Measurements from ENCODE around the gene TMEM86B.
A peak's percentile ranks its signal among the peaks of the same experiment; 100 is the strongest.

Gene TMEM86B

DNA sequence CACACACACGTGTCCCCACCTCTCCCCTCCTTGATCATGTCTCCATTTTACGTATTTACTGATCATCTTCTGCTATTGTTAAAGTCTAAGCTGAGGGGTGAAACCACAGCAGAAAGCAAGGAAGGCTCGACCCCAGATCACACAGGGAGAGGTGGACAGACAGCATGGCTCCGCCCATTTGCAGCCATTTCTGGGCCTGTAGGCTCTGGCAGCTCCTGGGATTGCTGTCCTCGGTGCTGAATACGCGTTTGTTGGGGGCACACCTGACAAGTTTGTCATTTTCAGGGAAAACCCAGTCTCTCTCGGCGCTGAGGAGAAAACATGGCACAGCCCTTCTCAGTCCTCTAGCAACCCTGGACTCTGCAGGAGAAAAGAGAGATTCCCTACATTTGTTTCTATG is 8.0 kb downstream of the TMEM86B start:
- DNase-seq (ENCODE audit: low read depth): peak; percentile 25

DNA sequence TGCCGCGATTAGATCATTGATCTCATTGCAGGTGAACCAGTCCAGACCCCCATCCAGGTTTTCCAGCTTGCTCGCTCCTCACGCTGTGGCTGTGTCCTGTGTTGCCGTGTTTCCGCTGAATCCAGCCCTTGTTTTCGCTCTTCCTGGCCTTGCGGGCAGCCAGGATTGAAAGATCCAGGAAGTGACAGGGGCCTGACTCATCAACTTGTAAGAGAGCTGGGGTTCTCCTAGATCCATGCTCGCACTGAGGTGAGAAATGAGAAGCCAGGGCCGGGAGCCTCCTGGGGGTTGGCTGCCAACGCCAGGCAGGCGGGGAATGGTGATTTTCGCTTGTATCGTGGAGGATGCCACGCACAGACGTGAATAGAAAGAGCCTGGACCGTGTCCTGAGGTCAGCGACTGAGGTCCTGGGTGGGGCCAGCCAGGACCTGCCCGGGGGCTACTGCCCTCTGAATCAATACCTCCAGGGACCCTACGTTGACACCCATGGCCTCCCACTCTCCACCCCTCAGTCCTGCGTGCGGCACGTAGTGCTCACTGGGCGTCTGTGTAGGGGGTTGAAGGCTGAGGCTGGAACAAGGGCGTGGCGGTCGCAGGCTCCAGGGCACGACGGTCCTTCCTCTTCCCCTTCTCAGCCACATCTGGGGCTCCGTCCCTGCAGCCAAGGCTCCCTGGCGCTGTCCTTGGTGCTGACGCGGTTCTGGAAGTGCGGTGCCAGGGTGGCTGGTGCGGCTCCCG is 11.9 kb downstream of the TMEM86B start:
- peak; percentile 100 for DNase-seq (ENCODE audit: low read depth)

DNA sequence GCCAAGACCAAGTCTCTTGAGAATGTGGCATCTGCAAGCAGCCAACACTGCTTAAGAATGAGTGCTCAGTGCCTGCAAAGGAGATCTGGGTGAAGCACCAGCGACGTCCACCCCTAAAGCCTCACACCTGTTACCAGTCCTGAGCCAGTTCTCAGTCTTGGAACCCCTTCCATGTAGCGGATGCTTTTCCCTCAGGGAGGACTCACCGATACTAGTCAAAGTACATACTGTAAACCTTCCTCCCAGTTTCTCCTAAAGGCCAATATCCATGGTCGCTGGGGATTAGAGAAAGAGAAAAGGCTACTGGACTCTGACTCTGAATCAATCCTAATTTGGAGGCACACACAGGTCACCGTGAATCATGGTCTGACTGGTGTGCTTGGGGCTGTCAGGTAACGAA is 15.0 kb downstream of the TMEM86B start:
- DNase-seq (ENCODE audit: low read depth): no peak

DNA sequence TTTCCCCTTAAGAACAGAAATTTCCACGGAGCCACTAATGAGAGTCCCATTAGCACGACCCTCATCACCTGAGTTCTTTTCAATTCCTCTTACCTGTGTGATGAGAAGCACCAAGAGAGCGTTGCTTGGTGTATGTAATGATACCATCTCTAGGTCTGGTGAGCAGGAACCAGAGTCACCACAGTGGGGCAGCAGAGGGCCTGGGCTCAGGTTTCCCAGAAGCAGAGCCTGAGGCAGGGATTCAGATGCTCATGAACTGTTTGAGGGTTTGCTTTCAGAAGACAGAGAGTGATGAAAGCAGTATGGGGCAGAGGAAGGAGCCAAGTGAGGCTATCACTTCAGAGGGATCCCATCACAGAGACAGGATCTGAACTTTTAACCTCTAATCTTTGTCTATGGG is 16.1 kb downstream of the TMEM86B start:
- DNase-seq (ENCODE audit: low read depth): peak; percentile 30

DNA sequence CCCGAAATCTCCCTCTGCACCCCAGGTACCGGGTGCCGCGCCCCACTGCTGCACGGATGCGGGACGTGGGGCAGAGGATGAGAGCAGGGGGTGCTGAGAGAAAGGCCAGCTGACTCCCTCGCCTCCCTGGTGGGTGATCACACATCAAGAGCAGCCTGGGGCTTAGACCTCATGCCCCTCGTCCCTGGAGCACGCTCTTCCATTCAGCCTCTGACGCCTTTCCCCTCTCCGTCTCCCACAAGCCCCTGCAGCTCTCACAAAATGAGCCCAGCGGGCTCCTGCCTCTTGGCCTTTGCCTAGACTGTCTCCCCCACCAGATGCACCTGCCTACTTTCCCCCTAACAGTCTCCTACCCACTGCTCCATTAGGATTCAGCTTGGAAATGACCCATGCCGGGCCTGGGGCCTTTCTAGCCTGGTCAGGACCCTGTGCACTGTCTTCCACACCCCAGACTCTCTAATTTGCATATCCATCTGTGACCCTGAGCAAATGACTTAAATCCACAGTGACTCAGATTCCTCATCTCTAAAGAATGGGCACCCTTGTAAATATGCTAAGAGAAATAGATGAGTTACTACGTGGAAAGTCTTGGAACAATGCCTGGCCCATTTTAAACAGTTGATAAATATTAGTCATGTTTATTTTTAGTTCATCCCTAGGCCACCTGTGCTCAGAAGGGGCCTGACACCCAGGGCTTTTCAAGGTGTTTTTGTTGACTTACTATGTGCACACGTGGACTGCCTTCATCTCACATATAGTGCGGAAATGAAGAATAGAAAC is 18.7 kb downstream of the TMEM86B start:
- DNase-seq (ENCODE audit: low read depth): peak; percentile 98

DNA sequence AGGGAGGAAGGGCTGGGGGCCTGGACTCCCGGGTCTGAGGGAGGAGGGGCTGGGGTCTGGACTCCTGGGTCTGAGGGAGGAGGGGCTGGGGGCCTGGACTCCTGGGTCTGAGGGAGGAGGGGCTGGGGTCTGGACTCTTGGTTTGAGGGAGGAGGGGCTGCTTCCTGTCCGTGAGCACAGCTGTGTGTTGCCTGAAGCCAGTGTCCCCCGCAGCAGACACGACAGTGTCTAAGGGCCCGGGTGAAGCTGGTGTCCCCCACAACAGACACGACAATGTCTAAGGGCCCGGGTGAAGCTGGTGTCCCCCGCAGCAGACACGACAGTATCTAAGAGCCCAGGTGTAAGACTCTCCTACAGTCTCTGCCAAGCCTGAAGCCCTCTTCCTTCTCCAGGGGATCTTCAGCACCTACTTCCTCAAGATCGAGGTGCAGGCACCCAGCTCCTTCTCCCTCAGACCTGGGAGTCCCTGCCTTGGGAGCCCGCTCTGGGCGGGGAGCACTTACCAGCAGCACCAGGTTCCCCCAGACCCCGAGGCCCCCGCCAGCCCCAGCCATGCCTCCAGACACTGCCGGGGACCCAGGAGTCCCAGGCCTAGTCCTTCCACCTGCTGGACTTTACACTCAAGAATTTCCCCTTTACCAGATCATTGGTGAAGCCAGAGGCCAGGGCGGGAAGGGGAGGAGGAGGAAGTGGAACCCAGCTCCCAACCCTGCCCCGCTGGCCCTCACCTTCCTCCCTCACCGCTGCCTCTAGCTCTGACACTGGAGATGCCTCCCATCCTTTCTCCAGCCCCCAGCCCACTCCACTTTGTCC is 19.5 kb downstream of the TMEM86B start, which contains the start of gene PTPRH:
Gene PTPRH (minus strand): TSS at position 622 of the 813 bp plus-strand sequence. CDS start 68 bp downstream, at position 554.
- DNase-seq (ENCODE audit: low read depth): peak; percentile 25

DNA sequence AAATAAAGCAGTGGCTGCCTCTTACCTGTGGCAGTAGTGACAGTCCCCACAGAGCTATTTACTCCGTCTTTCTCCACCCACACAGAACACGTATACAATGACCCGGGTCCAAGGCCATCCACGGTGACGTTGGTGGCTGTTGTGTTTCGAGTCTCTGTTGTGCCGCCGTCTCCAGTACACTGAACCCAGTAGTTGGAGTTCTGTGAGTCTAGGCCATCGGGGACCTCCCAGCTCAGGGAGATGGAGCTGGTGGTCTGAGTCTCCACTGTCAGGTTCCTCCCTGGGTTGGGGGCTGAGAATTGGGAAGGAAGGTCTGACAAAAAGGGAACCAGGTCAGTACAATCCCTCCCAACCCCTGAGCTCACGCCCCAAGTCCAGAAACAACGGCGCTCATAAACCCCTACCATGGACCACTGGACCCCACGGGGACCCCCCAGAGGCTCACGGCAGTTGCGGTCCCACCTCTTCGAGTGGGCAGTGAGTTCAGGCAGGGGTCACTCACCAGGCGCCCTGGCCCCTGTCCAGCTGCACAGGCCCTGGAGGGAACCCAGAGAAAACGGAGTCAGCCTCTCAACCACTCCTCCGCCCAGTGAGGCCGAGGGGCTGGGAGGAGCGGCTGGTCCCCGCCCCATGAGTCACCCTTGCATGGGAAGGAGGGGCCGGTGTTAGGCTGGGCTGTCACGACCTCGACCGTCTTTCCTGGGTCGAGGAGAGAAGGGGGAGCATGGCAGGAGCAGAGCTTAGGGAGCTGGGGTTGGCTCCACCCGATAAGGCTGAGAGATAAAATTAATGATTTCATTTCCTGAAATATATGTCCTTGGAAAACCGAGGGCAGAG is 21.7 kb downstream of the TMEM86B start:
- DNase-seq (ENCODE audit: low read depth): peak; percentile 94

DNA sequence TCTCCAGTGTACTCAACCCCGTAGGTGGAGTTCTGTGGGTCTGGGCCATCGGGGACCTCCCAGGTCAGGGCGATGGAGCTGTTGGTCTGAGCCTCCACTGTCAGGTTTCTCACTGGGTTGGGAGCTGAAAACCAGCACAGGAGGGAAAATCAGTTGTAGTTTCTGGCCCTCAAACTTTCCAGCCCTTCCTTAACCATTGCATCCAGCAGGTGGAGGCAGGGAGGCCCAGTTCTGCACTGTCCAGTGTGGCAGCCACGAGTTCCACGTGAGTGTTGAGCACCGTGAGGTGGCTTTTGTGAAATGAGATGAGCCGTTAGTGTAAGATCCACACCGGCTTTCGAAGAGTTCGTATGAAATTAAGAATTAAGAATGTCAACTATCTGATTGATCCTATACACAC is 26.4 kb downstream of the TMEM86B start:
- DNase-seq (ENCODE audit: low read depth): peak; percentile 36

DNA sequence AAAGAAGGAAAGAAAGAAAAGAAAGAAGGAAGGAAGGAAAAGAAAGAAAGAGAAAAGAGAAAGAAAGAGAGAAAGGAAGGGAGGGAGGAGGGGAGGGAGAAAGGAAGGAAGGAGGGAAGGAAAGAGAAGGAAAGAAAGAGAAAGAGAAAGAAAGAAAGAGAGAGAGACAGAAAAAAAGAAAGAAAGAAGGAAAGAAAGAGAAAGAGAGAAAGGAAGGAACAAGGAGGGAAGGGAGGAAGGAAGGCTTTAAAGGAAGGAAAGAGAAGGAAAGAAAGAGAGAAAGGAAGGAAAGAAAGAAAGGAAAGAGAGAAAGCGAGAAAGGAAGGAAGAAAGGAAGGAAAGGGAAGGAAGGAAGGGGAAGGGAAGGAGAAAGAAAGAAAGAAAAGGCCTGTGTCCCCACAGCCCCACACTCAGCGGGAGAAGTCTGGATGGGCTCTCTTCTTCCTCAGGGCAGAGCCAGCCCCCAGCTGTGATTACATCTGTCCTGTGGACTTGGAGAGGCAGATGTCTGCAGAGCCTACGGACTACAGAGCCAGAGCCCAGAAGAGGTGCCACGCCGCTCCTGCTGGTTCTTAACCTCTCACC is 28.9 kb downstream of the TMEM86B start:
- DNase-seq (ENCODE audit: low read depth): no peak

DNA sequence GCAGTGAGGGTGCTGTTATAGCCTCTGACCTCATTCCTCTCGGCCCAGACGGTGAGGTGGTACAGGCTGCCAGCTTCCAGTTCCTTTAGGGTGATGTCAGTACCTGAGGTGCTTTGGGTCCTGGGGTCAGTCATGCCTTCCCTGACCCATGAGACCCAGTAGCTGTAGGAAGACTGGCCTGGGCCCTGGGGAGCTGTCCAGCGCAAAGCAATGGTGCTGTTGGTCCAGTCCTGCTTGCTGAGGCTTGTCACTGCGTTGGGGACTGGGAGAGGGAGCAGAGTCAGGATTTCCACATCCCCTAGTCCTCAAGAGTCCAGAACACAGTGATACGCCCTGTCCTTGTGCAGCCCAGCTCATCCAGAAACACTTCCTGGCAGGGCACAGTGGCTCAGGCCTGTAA is 29.9 kb downstream of the TMEM86B start:
- no peak for DNase-seq (ENCODE audit: low read depth)

DNA sequence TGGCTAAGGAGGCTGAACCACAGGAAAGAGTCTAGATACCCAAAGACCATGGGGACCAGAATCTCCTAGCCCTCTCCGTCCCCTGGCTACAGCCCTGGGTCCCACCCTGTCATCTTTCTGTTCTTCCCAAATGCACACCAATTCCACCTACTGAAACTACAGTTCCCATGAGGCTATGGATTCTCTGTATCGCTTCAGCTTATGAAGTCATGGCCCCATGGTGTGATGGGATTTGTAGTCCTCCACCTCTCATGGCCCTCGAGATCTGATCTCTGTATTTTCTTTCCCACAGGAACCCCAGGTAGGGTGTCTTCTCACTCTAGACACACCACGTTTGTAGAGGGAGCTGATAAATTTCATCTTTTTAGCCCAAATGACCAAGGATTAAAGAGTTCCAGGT is 31.0 kb downstream of the TMEM86B start:
- DNase-seq (ENCODE audit: low read depth): peak; percentile 44

DNA sequence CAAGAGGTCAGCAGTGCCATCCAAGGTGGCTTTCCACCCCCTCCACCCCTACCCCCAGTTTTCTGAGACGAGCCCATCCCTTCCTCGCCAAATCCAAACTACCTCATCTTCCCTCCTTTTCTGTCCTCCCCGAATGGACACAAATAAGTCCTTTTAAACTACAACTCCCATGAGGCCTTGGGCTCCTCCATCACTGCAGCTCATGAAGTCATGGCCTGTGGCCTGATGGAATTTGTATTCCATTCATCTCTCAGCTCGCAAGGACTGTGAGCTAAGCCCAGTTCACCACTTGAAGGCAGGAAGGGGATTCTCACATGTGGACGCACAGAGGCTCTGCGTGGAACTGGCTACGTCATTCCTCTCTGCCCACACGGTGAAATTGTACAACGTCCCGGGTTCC is 31.8 kb downstream of the TMEM86B start:
- DNase-seq (ENCODE audit: low read depth): peak; percentile 40

DNA sequence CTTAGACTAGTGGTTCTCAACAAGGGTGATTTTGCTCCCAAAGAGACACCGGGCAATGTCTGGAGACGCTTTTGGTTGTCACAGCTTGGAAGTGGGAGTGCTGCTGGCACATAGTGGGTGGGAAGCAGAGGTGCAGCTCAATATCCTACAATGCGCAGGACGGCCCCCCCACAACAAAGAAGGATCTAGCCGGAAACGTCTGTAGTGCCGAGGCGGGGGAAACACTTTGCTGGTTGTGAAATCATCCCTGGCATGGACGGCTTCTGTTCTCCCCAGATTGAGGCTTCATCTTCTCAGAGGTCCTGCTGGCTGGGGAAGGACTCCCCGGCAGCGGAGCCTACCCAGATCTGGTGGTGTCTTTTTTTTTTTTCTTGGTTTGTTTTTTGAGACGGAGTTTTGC is 35.1 kb downstream of the TMEM86B start:
- DNase-seq (ENCODE audit: low read depth): no peak

DNA sequence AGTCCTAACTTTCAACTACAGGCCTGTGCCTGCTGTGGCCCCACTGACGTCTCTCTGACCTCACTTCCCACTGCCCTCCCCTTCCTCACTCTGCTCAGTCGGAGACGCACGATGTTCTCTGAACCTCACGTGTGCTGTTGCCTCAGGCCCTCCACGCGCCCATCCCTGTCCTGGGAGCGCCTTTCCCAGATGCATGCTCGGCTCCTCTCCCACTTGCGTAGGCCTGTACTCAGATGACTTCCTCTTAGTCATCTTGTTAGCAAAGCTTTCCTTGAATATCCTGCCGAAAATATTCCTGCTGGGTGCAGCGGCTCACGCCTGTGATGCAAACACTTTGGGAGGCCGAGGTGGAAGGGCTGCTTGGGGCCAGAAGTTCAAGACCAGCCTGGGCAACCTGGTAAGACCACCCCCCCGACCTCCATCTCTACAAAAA is 39.1 kb downstream of the TMEM86B start:
- DNase-seq (ENCODE audit: low read depth): peak; percentile 99

DNA sequence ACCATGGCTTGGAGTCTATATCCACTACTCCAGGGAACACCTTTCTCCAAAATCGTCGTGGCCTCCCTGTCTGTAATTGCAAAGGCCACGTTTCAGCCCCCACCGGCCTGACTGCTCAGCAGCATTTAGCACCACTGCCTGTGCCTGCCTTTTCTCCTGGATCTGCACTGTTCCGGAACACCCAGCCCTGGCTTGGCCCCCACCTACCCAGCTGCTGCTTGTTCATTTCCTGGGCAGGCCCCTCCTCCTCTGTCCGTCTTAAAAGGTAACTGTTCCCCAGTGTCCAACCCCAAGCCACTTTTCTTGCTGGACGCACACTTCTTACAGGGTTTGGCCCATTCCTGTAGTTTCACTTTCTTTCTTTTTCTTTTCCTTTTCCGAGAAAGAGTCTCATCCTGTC is 39.9 kb downstream of the TMEM86B start:
- no peak for DNase-seq (ENCODE audit: low read depth)

DNA sequence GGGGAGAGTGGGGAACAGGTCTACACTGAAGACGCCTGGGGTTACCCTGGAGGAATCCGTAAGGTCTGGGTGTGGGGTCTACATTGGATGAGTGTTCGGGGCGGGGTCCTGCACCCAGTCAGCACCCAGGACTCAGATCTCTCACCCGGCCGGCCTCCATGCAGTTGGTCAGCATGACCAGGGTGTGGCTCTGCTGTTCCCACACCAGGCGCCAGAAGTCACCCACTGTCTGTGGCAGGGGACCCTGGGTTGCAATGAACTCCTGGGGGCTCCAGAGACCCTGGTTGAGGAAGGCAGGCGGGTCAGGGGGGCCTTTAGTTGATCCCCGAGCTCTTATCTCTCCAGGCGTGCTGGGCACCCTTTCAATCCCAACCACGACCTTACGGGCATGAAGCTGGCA is 42.5 kb downstream of the TMEM86B start:
- no peak for DNase-seq (ENCODE audit: low read depth)

DNA sequence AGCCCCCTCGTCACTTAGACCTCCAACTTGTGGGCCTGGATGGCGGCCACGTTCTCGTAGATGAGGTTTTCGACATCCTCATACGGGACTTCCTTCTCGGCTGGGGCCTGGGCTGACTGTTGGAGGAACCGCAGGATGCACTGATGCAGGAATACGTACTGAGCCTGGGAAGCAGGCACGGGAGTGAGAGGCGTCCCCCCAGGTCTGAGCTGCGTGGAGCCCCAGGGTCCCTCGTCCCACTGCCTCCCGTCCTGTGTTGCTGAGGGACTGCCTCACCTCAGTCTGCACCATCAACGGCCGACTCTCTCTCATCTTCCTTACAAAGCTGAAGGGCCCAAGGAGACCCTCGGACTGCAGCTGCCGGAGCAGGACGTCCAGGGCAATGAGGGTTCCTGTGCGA is 46.8 kb downstream of the TMEM86B start:
- no peak for DNase-seq (ENCODE audit: low read depth)

DNA sequence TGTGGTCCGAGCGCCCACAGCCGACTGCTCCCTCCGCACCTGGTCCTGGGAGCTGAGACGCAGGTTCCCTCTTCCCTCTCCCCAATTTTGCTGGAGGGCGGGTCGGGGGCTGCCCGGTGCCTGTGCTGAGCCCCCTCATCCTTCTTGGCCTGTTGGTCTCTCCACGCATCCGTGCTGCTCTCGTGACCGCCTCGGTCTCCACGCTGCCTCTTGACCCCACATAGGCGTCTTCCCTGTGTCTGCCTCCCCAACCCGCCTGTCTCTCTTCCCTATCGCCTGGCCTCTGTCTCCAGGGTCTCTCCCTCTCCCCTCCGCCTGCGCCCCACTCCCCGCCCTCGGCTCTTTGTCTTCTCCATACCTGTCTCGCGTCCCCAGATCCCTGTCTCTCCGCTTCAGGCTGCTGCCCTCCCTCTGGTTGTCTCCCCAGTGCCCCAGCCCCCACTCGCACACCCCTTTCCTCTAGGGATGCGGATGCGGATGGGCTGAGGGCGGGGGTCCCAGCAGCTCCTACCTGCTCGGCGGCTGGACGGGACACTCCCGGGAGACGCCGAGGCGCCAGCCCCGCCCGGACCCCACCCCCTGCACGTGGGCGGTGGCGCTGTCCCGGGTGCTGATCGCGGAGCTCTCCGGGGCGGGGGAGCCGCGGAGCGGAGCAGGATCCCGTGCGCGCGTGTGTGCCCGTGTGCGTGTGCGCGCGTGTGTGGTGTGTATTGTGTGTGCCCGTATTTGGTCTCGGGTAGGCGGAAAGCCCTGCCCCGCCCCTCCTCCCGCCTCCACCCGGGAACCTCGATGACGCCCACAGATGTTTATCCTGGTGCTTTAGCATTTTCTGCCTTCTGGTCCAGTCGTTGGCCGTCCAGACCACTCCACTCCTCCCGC is 48.7 kb downstream of the TMEM86B start, which contains the start of gene SYT5:
Gene SYT5 (minus strand): TSS at position 684 of the 879 bp plus-strand sequence. CDS start 1,248 bp downstream, outside the sequence.
- peak; percentile 38 for DNase-seq (ENCODE audit: low read depth)

DNA sequence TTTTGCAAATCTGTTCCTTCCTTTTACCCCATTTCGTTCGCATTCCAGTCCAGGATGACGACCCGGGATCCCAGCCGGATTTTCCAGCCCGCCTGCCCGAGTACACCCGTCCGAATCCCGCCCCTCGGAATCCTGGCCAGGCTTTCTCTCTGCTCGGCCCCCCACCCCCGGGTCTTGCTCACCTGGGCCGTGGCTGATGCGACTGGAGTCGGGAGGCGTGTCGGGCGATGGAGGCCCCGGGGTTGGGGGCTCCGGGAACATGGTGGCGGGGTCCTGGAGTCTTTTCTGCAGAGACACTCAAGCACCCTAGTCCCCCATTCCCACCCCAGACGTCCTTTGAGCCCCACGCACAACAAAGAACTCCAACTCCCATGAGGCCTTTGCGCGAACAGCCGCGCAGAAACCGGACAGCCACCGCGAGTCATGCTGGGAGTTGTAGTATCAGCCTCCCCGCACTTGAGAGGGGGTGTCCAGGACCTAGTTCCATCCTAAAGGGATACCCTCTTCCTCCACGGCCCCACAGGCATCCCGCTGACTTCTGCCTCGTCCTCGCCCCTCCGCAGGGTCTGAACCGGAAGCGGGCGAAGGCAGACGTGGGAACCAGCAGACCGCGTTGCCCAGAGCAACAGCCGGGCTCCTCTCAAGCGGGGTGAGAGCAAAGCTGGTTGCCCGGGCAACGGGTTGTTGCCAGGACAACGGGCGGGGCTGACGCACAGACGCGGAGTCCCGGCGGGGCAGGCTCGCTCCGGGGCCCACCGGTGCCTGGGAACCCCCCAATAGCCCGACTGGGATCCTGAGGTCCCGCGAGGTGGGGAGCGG is 49.6 kb downstream of the TMEM86B start:
- DNase-seq (ENCODE audit: low read depth): peak; percentile 85
